H9 (cell line): Measurements from ENCODE around the gene TMEFF2. TPM values are rescaled to one million over a fixed set of nuclear protein-coding genes. Genes with fewer than 3 reads are reported as not detected.

Experiments
- DNase-seq: peaks from one replicate; pipeline ENCODE4 v3.0.0-alpha.2; 2017
- H2AFZ ChIP-seq: one replicate; pipeline ENCODE4 v1.6.1; 2013; ENCODE audit warnings: mild to moderate bottlenecking, low read length, control low read depth, moderate library complexity
- H2AK5ac ChIP-seq: 2 replicates; pipeline ENCODE4 v1.6.1; 2013; ENCODE audit warnings: low read length, control low read depth, mixed read lengths; ENCODE audit not compliant: insufficient read length
- H2BK120ac ChIP-seq: one replicate; pipeline ENCODE4 v1.6.1; 2013; ENCODE audit warnings: low read depth, mild to moderate bottlenecking, low read length, control low read depth, inconsistent platforms; ENCODE audit not compliant: poor library complexity, severe bottlenecking
- H2BK12ac ChIP-seq: 2 replicates; pipeline ENCODE4 v1.6.1; 2013; ENCODE audit warnings: low read length, control low read depth, mixed read lengths, low read depth; ENCODE audit not compliant: insufficient read length
- H2BK15ac ChIP-seq: 2 replicates; pipeline ENCODE4 v1.6.1; 2013; ENCODE audit warnings: low read depth, low read length, control low read depth
- H2BK20ac ChIP-seq: one replicate; pipeline ENCODE4 v1.6.1; 2013; ENCODE audit warnings: low read depth, mild to moderate bottlenecking, low read length, control low read depth, inconsistent platforms; ENCODE audit not compliant: poor library complexity, severe bottlenecking
- H2BK5ac ChIP-seq: 2 replicates; pipeline ENCODE4 v1.6.1; 2013; ENCODE audit warnings: low read length, control low read depth, mixed read lengths; ENCODE audit not compliant: insufficient read length
- H3K14ac ChIP-seq: 2 replicates; pipeline ENCODE4 v1.6.1; 2013; ENCODE audit warnings: low read length, control low read depth; ENCODE audit not compliant: insufficient read depth
- H3K18ac ChIP-seq: 2 replicates; pipeline ENCODE4 v1.6.1; 2013; ENCODE audit warnings: low read depth, mild to moderate bottlenecking, mixed read lengths, low read length, control low read depth; ENCODE audit not compliant: insufficient read length
- H3K23ac ChIP-seq: 2 replicates; pipeline ENCODE4 v1.6.1; 2013; ENCODE audit warnings: low read length, control low read depth, mixed read lengths, low read depth; ENCODE audit not compliant: insufficient read length
- H3K23me2 ChIP-seq: 2 replicates; pipeline ENCODE4 v1.6.1; 2013; ENCODE audit warnings: low read depth, mild to moderate bottlenecking, mixed read lengths, low read length, control low read depth; ENCODE audit not compliant: insufficient read length, poor library complexity, severe bottlenecking
- H3K27ac ChIP-seq: 2 replicates; pipeline ENCODE4 v1.5.1; 2013; ENCODE audit warnings: low read length, control low read depth, mixed read lengths, low read depth; ENCODE audit not compliant: insufficient read length
- H3K27me3 ChIP-seq: 2 replicates; pipeline ENCODE4 v1.6.1; 2013; ENCODE audit warnings: low read length, control low read depth, inconsistent platforms; ENCODE audit not compliant: insufficient read depth
- H3K4ac ChIP-seq: 2 replicates; pipeline ENCODE4 v1.6.1; 2013; ENCODE audit warnings: low read depth, mild to moderate bottlenecking, control low read depth, inconsistent platforms, low read length, moderate library complexity
- H3K4me1 ChIP-seq: 2 replicates; pipeline ENCODE4 v1.6.1; 2013; ENCODE audit warnings: low read length, control low read depth, inconsistent platforms; ENCODE audit not compliant: insufficient read depth
- H3K4me2 ChIP-seq: 2 replicates; pipeline ENCODE4 v1.6.1; 2013; ENCODE audit warnings: low read length, control low read depth, mixed read lengths; ENCODE audit not compliant: insufficient read length, insufficient read depth
- H3K56ac ChIP-seq: 2 replicates; pipeline ENCODE4 v1.6.1; 2013; ENCODE audit warnings: low read depth, mild to moderate bottlenecking, mixed read lengths, low read length, control low read depth; ENCODE audit not compliant: insufficient read length
- H3K79me1 ChIP-seq: 2 replicates; pipeline ENCODE4 v1.6.1; 2013; ENCODE audit warnings: low read depth, mild to moderate bottlenecking, moderate library complexity, low read length, control low read depth, inconsistent platforms; ENCODE audit not compliant: insufficient read depth, poor library complexity, severe bottlenecking
- H3K79me2 ChIP-seq: 2 replicates; pipeline ENCODE4 v1.6.1; 2013; ENCODE audit warnings: low read length, control low read depth, inconsistent platforms; ENCODE audit not compliant: insufficient read depth
- H3K9ac ChIP-seq: 2 replicates; pipeline ENCODE4 v1.6.1; 2013; ENCODE audit warnings: low read length, control low read depth, mixed read lengths; ENCODE audit not compliant: insufficient read length; ENCODE audit errors: extremely low read depth
- H3K9me3 ChIP-seq: one replicate; pipeline ENCODE4 v1.6.1; 2013; ENCODE audit warnings: low read depth, low read length, inconsistent platforms; ENCODE audit not compliant: control insufficient read depth
- H3T11ph ChIP-seq: one replicate; pipeline ENCODE4 v1.6.1; 2013; ENCODE audit warnings: mild to moderate bottlenecking, low read length, control low read depth, inconsistent platforms
- H4K20me1 ChIP-seq: one replicate; pipeline ENCODE4 v1.6.1; 2013; ENCODE audit not compliant: control insufficient read depth, insufficient read length, insufficient read depth
- H4K5ac ChIP-seq: 2 replicates; pipeline ENCODE4 v1.6.1; 2013; ENCODE audit warnings: low read depth, mild to moderate bottlenecking, mixed read lengths, low read length, control low read depth; ENCODE audit not compliant: insufficient read length
- H4K8ac ChIP-seq: replicated peaks from 2 replicates; pipeline ENCODE4 v1.6.1; 2013; ENCODE audit warnings: low read length, control low read depth, mixed read lengths, low read depth; ENCODE audit not compliant: insufficient read length
- H4K91ac ChIP-seq: 2 replicates; pipeline ENCODE4 v1.6.1; 2013; ENCODE audit warnings: low read depth, mild to moderate bottlenecking, moderate library complexity, mixed read lengths, low read length, control low read depth; ENCODE audit not compliant: insufficient read length
- H3K27ac Mint-ChIP-seq, 3 experiments: 2 replicates in 2 of 3; 3 replicates in 1 of 3; pipeline ENCODE4 v1.8.0; 2020 to 2021; ENCODE audit warnings: mixed read lengths in 3 of 3, mild to moderate bottlenecking in 1 of 3, moderate library complexity in 1 of 3
- H3K27me3 Mint-ChIP-seq: 2 replicates; pipeline ENCODE4 v1.8.0; 2021; ENCODE audit warnings: low read depth, mild to moderate bottlenecking, moderate library complexity, mixed read lengths
- H3K36me3 Mint-ChIP-seq, 3 experiments: 2 replicates in 2 of 3; 3 replicates in 1 of 3; pipeline ENCODE4 v1.8.0; 2020 to 2021; ENCODE audit warnings: low read depth in 3 of 3, mixed read lengths in 3 of 3; ENCODE audit not compliant: insufficient read depth in 1 of 3
- H3K4me1 Mint-ChIP-seq, 2 experiments: 2 replicates each; pipeline ENCODE4 v1.8.0; 2020; ENCODE audit warnings: mixed read lengths in 2 of 2
- H3K4me3 Mint-ChIP-seq, 2 experiments: 2 replicates in 1 of 2; 3 replicates in 1 of 2; pipeline ENCODE4 v1.8.0; 2020 to 2021; ENCODE audit warnings: mild to moderate bottlenecking in 2 of 2, mixed read lengths in 2 of 2, moderate library complexity in 1 of 2
- H3K9me3 Mint-ChIP-seq, 2 experiments: 2 replicates in 1 of 2; 3 replicates in 1 of 2; pipeline ENCODE4 v1.8.0; 2020; ENCODE audit warnings: mild to moderate bottlenecking in 2 of 2, mixed read lengths in 2 of 2, moderate library complexity in 1 of 2
- WGBS: extraction: QIAGEN DNeasy Blood & Tissue Kit; methylation state at CpG from one replicate; pipeline ENCODE4 v1.1.7; 2013; ENCODE audit warnings: missing lambda C conversion rate, low lambda C conversion rate, mixed read lengths; ENCODE audit not compliant: insufficient read length; ENCODE audit errors: extremely low coverage; 5-methylcytosine and 5-hydroxymethylcytosine counted together
- total RNA-seq: library from RNA; stranded (reverse); gene quantifications from 2 replicates; pipeline ENCODE4 v1.2.1, GENCODE V29; 2021
- TF ChIP-seq, protein P1 (sequence below): fragments of 200-600 bp; sonication (generic); conservative IDR thresholded peaks from 3 replicates; pipeline ENCODE4 v1.8.0; 2021; ENCODE audit warnings: antibody characterized with exemption, mild to moderate bottlenecking

Gene TMEFF2
- total RNA-seq, 1 experiment from 2014 or later, result 0.39 TPM

DNA sequence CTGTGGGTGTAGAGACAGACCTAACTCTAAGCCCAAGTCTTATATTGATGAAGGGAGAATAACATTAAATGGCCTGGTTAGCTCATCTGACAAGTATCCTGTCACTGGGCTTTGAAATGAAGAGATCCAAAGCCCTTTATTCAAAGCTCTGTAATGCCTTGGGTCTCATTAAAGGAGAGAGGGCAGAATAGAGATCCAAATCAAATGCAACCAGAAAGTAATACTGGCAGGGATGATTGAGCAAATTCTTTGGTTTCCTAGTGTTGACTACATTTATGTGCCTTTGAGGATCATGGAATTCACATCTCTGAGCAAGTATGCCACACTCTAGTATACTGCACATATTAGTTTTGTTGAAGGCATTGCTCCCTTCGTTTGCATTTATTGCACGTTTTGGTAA is 200.0 kb downstream of the TMEFF2 start:
- Histone ChIP-seq H3K4me2 (no peak overlapping the region), H2BK15ac (no peak overlapping the region), H4K20me1 (no peaks in the 10 kb centered on the region), H3K27me3 (no peaks in the 10 kb centered on the region), H3K14ac (no peak overlapping the region), H3T11ph (no peak overlapping the region), H3K23me2 (no peaks in the 10 kb centered on the region), H3K23ac (no peak overlapping the region), H3K27ac (no peak overlapping the region), H3K4me1 (peaks cover 4% of the 10 kb centered on the region; the same call in 1 of the 2 replicates), H4K91ac (no peak overlapping the region), H3K18ac (no peak overlapping the region), H3K4ac (no peak overlapping the region), H2BK120ac (no peak overlapping the region), H3K79me2 (no peaks in the 10 kb centered on the region), H4K5ac (no peak overlapping the region), H3K9ac (no peak overlapping the region), H2BK5ac (no peak overlapping the region), H2BK20ac (no peak overlapping the region), H2AFZ (no peak overlapping the region), H3K79me1 (no peaks in the 10 kb centered on the region), H2BK12ac (no peak overlapping the region), H3K56ac (no peak overlapping the region), H4K8ac (no peak overlapping the region), H3K9me3 (no peaks in the 10 kb centered on the region), H2AK5ac (no peak overlapping the region)
- H3K4me3 Mint-ChIP-seq, result no peak overlapping the region
- DNase-seq, result no peak
- H3K36me3 Mint-ChIP-seq, result no peaks in the 10 kb centered on the region
- no peaks in the 10 kb centered on the region for H3K27me3 Mint-ChIP-seq
- H3K27ac Mint-ChIP-seq, result peak overlapping the region in 1 of 3 experiments; percentile 65; a peak in 2 of 7 replicates
- H3K9me3 Mint-ChIP-seq, result no peaks in the 10 kb centered on the region
- WGBS, result no CpG with 5 or more reads among the region's 2 CpGs
- TF ChIP-seq, protein P1, sequence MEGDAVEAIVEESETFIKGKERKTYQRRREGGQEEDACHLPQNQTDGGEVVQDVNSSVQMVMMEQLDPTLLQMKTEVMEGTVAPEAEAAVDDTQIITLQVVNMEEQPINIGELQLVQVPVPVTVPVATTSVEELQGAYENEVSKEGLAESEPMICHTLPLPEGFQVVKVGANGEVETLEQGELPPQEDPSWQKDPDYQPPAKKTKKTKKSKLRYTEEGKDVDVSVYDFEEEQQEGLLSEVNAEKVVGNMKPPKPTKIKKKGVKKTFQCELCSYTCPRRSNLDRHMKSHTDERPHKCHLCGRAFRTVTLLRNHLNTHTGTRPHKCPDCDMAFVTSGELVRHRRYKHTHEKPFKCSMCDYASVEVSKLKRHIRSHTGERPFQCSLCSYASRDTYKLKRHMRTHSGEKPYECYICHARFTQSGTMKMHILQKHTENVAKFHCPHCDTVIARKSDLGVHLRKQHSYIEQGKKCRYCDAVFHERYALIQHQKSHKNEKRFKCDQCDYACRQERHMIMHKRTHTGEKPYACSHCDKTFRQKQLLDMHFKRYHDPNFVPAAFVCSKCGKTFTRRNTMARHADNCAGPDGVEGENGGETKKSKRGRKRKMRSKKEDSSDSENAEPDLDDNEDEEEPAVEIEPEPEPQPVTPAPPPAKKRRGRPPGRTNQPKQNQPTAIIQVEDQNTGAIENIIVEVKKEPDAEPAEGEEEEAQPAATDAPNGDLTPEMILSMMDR, result no peak
- H3K4me1 Mint-ChIP-seq, result peaks cover 12 to 13% of the 10 kb centered on the region in 2 experiments
